ENCODE data around the gene SFXN4. TPM values are rescaled to one million over a fixed set of nuclear protein-coding genes. Genes with fewer than 3 reads are reported as not detected.

The SFXN4 gene
- total and polyA plus RNA-seq, 3 experiments from 2014 or later = 18.6 to 52.3 (median 48.2) TPM

DNA sequence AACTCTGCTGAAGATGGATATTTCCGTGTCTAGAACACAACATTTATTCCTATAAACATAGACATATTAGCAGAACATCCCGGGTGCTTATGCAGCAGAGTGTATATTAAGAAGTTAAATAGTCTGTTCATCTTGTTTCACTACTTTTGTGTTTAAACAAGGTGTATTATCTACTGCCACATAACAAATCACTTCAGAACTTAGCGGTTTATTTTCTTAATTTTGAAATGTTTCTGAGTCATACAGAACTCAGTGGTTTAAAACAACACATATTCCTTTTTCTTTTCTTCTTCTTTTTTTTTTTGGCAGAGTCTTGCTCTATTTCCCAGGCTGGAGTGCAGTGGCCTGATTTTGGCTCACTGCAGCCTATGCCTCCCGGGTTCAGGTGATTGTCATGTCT, 35.8 kb downstream of the SFXN4 start:
- Mint-ChIP-seq H3K36me3 (peaks cover 12 to 67% (median 24%) of the 10 kb centered on the region in 3 donors), H3K4me3 (peak overlapping the region in 1 of 7 donors; percentile 61), H3K4me1 (peaks cover 25 to 41% (median 34%) of the 10 kb centered on the region in 3 donors), H3K27ac (peak overlapping the region in 6 of 8 donors; percentile 7 to 43 (median 32)), H3K9me3 (no peaks in the 10 kb centered on the region), H3K27me3 (no peaks in the 10 kb centered on the region)
- Histone ChIP-seq H3K36me3 (ENCODE audit: insufficient read depth, low read length) (peaks cover 13% of the 10 kb centered on the region), H3K4me1 (ENCODE audit: insufficient read depth, low read length) (peaks cover 24% of the 10 kb centered on the region), H3K9me3 (ENCODE audit: low read length) (no peaks in the 10 kb centered on the region), H3K27ac (ENCODE audit: low read depth, low read length) (no peak overlapping the region), H3K27me3 (ENCODE audit: insufficient read depth, low read length, poor library complexity, severe bottlenecking) (no peaks in the 10 kb centered on the region), H3K4me3 (ENCODE audit: low read length) (no peak overlapping the region)
- POLR2A ChIA-PET = no interaction called here
- no peak for DNase-seq
- CTCF ChIA-PET = no interaction called here

DNA sequence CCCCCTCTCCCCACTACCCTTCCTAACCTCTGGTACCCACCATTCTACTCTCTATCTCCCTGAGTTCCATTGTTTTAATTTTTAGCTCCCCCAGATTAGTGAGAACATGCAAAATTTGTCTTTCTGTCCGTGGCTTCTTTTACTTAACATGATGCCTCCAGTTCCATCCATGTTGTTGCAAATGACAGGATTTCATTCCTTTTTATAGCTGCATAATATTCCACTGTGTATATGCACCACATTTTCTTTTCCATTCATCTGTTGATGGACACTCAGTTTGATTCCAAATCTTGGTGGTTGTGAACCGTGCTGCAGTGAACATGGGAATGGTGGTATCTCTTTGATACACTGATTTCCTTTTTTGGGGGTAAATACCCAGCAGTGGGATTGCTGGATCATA, 39.6 kb downstream of the SFXN4 start:
- no peak overlapping the region for H3K27ac ChIP-seq (ENCODE audit: low read depth, low read length)
- Mint-ChIP-seq H3K27ac (peak overlapping the region in 1 of 8 donors; percentile 8), H3K4me3 (peak overlapping the region in 1 of 7 donors; percentile 51), H3K27me3 (no peaks in the 10 kb centered on the region), H3K4me1 (peaks cover 12 to 17% (median 15%) of the 10 kb centered on the region in 3 donors), H3K36me3 (peaks cover 9 to 63% (median 18%) of the 10 kb centered on the region in 3 donors), H3K9me3 (no peaks in the 10 kb centered on the region)
- POLR2A ChIA-PET = interaction anchor here (0.6 kb wide), 1 partner anchor 11 kb away, joined by 3 read pairs; no protein-coding TSS in a partner anchor
- H3K4me3 ChIP-seq (ENCODE audit: low read length) = no peak overlapping the region
- H3K27me3 ChIP-seq (ENCODE audit: insufficient read depth, low read length, poor library complexity, severe bottlenecking) = no peaks in the 10 kb centered on the region
- H3K9me3 ChIP-seq (ENCODE audit: low read length) = no peaks in the 10 kb centered on the region
- peaks cover 8% of the 10 kb centered on the region for H3K4me1 ChIP-seq (ENCODE audit: insufficient read depth, low read length)
- CTCF ChIA-PET = no interaction called here
- H3K36me3 ChIP-seq (ENCODE audit: insufficient read depth, low read length) = peaks cover 3% of the 10 kb centered on the region
- no peak for DNase-seq

DNA sequence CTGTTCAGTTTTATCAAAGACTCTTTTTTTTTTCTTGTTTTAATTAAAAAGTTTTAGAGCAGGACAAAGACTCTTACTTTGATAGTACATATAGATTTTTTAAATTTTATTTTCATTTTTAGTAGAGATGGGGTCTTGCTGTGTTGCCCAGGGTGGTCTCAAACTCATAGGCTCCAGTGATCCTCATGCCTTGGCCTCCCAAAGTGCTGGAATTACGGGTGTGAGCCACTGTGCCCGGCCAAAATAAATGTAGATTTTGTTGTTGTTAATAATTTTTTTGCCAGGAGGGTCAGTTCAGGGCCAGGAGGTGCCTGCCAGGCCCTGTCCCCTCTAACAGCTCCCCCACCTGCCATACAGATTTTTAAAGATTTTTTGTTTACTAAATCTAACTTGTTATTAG, 44.6 kb downstream of the SFXN4 start:
- CTCF ChIA-PET = no interaction called here

DNA sequence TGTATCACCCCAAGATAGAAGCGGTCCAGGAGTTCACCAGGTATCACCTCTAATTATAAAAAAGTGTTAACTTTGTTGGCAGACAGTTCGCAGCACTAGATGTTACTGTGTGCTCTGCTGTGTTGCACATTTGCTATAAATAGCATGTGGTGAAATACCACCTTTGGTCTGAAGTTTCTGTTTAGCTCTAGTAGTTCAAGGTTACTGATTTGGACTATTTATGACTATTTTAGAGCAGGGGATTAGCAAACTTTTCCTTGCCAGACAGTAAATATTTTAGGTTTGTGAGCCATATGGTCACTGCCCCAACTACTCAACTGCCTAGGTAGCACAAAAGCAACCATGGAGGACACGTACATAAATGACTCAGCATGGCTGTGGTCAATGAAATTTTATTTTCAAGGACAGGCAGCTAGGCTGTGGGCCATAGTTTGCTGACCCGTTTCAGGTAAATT, 45.1 kb downstream of the SFXN4 start:
- POLR2A ChIA-PET = interaction anchor here (0.6 to 1.1 kb wide), 3 partner anchors 25 to 752 kb away, joined by 3 read pairs; partner anchors contain the start of gene MCMBP
- Mint-ChIP-seq H3K27ac (peak overlapping the region; percentile 23 to 83 (median 56)), H3K4me1 (peaks cover 10 to 20% (median 14%) of the 10 kb centered on the region in 3 donors), H3K36me3 (peaks cover 0 to 58% (median 6%) of the 10 kb centered on the region in 3 donors), H3K9me3 (no peaks in the 10 kb centered on the region), H3K4me3 (peak overlapping the region in 5 of 7 donors; percentile 5 to 44 (median 23)), H3K27me3 (no peaks in the 10 kb centered on the region)
- H3K4me1 ChIP-seq (ENCODE audit: insufficient read depth, low read length) = no peaks in the 10 kb centered on the region
- no peak overlapping the region for H3K4me3 ChIP-seq (ENCODE audit: low read length)
- H3K9me3 ChIP-seq (ENCODE audit: low read length) = no peaks in the 10 kb centered on the region
- no peak overlapping the region for H3K27ac ChIP-seq (ENCODE audit: low read depth, low read length)
- peak in 1 of 5 donors; percentile 53 for DNase-seq
- peaks cover 4% of the 10 kb centered on the region for H3K36me3 ChIP-seq (ENCODE audit: insufficient read depth, low read length)
- H3K27me3 ChIP-seq (ENCODE audit: insufficient read depth, low read length, poor library complexity, severe bottlenecking) = no peaks in the 10 kb centered on the region
- CTCF ChIA-PET = no interaction called here

More for the DNA sequence above, 44.6 kb downstream of the SFXN4 start:
- no peaks in the 10 kb centered on the region for H3K4me1 ChIP-seq (ENCODE audit: insufficient read depth, low read length)
- H3K27ac ChIP-seq (ENCODE audit: low read depth, low read length) = no peak overlapping the region
- H3K9me3 ChIP-seq (ENCODE audit: low read length) = no peaks in the 10 kb centered on the region
- Mint-ChIP-seq H3K4me3 (peak overlapping the region in 4 of 7 donors; percentile 5 to 44 (median 28)), H3K27ac (peak overlapping the region in 7 of 8 donors; percentile 23 to 83 (median 67)), H3K9me3 (no peaks in the 10 kb centered on the region), H3K36me3 (peaks cover 3 to 60% (median 7%) of the 10 kb centered on the region in 3 donors), H3K4me1 (peaks cover 10 to 20% (median 14%) of the 10 kb centered on the region in 3 donors), H3K27me3 (no peaks in the 10 kb centered on the region)
- DNase-seq = no peak
- POLR2A ChIA-PET = interaction anchor here (0.6 to 1.1 kb wide), 3 partner anchors 26 to 752 kb away, joined by 3 read pairs; partner anchors contain the start of gene MCMBP
- no peak overlapping the region for H3K4me3 ChIP-seq (ENCODE audit: low read length)
- H3K27me3 ChIP-seq (ENCODE audit: insufficient read depth, low read length, poor library complexity, severe bottlenecking) = no peaks in the 10 kb centered on the region
- peaks cover 6% of the 10 kb centered on the region for H3K36me3 ChIP-seq (ENCODE audit: insufficient read depth, low read length)

DNA sequence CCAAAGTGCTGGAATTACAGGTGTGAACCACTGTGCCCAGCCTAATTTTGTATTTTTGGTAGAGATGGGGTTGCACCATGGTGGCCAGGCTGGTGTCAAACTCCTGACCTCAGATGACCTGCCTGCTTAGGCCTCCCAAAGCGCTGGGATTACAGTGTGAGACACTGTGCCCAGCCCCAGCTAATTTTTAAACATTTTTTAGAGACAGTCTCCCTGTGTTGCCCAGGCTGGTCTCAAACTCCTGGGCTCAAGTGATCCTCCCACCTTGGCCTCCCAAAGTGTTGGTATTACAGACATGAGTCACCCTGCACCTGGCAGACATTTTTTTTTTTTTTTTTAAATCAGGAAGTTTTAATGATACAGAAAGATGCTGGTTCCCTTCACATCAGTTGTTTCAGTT, 46.1 kb downstream of the SFXN4 start:
- H3K27me3 Mint-ChIP-seq = no peaks in the 10 kb centered on the region
- no peaks in the 10 kb centered on the region for H3K27me3 ChIP-seq (ENCODE audit: insufficient read depth, low read length, poor library complexity, severe bottlenecking)
- POLR2A ChIA-PET = interaction anchor here (0.7 kb wide), 2 partner anchors 42 to 45 kb away, joined by 5 to 6 read pairs; no protein-coding TSS in a partner anchor
- H3K4me1 Mint-ChIP-seq = peaks cover 10 to 20% (median 14%) of the 10 kb centered on the region in 3 donors
- no peaks in the 10 kb centered on the region for H3K9me3 ChIP-seq (ENCODE audit: low read length)
- H3K36me3 Mint-ChIP-seq = peaks cover 0 to 57% (median 7%) of the 10 kb centered on the region in 3 donors
- peak overlapping the region in 2 of 8 donors; percentile 17 to 72 for H3K27ac Mint-ChIP-seq
- DNase-seq = no peak
- no peak overlapping the region for H3K27ac ChIP-seq (ENCODE audit: low read depth, low read length)
- H3K4me1 ChIP-seq (ENCODE audit: insufficient read depth, low read length) = no peaks in the 10 kb centered on the region
- H3K4me3 Mint-ChIP-seq = no peak overlapping the region
- CTCF ChIA-PET = no interaction called here
- peaks cover 4% of the 10 kb centered on the region for H3K36me3 ChIP-seq (ENCODE audit: insufficient read depth, low read length)
- H3K9me3 Mint-ChIP-seq = no peaks in the 10 kb centered on the region
- H3K4me3 ChIP-seq (ENCODE audit: low read length) = no peak overlapping the region

DNA sequence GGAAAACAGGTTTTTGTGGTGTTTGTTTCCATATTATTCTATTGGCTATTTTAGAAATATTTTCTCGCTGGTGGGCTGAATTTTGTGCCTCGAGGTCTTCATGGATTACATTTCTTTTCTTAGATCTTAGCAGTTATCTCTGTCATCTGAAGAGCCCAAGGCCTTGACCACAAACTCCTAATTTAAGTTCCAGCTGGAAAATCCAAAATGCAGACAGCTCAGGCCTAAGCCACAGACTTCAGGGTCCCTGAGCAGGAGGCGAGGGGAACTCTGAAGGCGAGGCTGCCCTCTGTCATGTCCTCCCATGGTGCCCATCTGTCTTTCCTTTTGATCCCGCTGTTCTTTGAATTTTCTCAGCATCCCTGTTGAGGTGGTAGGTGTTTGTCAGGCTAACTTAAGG, 47.3 kb downstream of the SFXN4 start:
- no peaks in the 10 kb centered on the region for H3K27me3 Mint-ChIP-seq
- H3K27ac Mint-ChIP-seq = no peak overlapping the region
- H3K4me3 ChIP-seq (ENCODE audit: low read length) = no peak overlapping the region
- H3K9me3 Mint-ChIP-seq = no peaks in the 10 kb centered on the region
- H3K36me3 ChIP-seq (ENCODE audit: insufficient read depth, low read length) = peaks cover 9% of the 10 kb centered on the region
- H3K9me3 ChIP-seq (ENCODE audit: low read length) = no peaks in the 10 kb centered on the region
- H3K4me1 Mint-ChIP-seq = peaks cover 17 to 23% (median 19%) of the 10 kb centered on the region in 3 donors
- POLR2A ChIA-PET = no interaction called here
- H3K4me3 Mint-ChIP-seq = no peak overlapping the region
- no peak overlapping the region for H3K27ac ChIP-seq (ENCODE audit: low read depth, low read length)
- DNase-seq = no peak
- no peaks in the 10 kb centered on the region for H3K4me1 ChIP-seq (ENCODE audit: insufficient read depth, low read length)
- no peaks in the 10 kb centered on the region for H3K27me3 ChIP-seq (ENCODE audit: insufficient read depth, low read length, poor library complexity, severe bottlenecking)
- peaks cover 0 to 65% (median 15%) of the 10 kb centered on the region in 3 donors for H3K36me3 Mint-ChIP-seq
- CTCF ChIA-PET = no interaction called here

DNA sequence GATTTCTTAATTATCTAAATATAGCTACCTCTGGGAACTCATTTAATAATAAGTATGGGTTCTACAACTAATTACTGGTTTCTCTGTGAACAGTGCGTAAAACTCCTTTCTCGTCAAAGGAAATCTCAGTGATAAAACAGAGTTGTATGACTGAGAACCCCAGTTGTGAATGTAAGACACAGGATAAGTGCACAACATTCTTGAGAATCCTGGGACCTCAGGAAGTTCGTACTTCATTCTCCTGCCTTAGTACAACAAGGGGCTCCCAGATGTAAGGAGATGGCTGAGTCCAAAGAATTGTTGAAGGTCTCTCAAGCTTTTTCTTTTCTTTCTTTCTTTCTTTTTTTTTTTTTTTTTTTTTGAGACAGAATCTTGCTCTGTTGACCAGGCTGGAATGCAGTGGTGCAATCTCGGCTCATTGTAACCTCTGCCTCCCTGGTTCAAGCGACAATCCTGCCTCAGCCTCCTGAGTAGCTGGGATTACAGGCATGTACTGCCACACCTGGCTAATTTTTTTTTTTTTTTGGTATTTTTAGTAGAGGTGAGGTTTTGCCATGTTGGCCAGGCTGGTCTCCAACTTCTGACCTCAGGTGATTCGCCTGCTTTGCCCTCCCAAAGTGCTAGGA, 49.1 kb downstream of the SFXN4 start:
- Histone ChIP-seq H3K27ac (ENCODE audit: low read depth, low read length) (no peak overlapping the region), H3K4me3 (ENCODE audit: low read length) (no peak overlapping the region), H3K36me3 (ENCODE audit: insufficient read depth, low read length) (peaks cover 14% of the 10 kb centered on the region), H3K4me1 (ENCODE audit: insufficient read depth, low read length) (no peaks in the 10 kb centered on the region), H3K9me3 (ENCODE audit: low read length) (no peaks in the 10 kb centered on the region), H3K27me3 (ENCODE audit: insufficient read depth, low read length, poor library complexity, severe bottlenecking) (no peaks in the 10 kb centered on the region)
- ChIA-PET POLR2A (interaction anchor here (1.4 kb wide), 1 partner anchor 37 kb away, joined by 3 read pairs; no protein-coding TSS in a partner anchor), CTCF (no interaction called here)
- DNase-seq = no peak
- no peak overlapping the region for H3K27ac Mint-ChIP-seq
- no peaks in the 10 kb centered on the region for H3K9me3 Mint-ChIP-seq
- H3K4me3 Mint-ChIP-seq = no peak overlapping the region
- H3K4me1 Mint-ChIP-seq = peaks cover 16 to 19% (median 16%) of the 10 kb centered on the region in 3 donors
- no peaks in the 10 kb centered on the region for H3K27me3 Mint-ChIP-seq
- H3K36me3 Mint-ChIP-seq = peaks cover 0 to 60% (median 13%) of the 10 kb centered on the region in 3 donors

DNA sequence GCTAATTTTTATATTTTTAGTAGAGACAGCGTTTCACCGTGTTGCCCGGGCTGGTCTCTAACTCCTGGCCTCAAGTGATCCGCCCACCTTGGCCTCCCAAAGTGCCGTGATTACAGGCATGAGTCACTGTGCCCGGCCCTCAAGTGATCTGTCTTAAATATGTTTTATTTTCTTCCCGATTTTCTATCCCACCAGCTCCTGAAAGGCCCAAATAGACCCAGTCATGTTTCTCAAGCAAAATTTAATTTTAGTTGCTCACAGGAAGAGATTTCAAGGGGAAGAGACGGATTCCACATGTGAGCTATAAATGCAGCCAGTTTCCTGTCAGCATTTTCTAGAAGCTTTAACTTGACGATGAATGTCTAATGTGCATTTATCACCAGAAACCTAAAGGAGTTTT, 49.6 kb downstream of the SFXN4 start:
- H3K4me1 Mint-ChIP-seq = peaks cover 16 to 17% (median 16%) of the 10 kb centered on the region in 3 donors
- peaks cover 0 to 59% (median 13%) of the 10 kb centered on the region in 3 donors for H3K36me3 Mint-ChIP-seq
- Histone ChIP-seq H3K4me3 (ENCODE audit: low read length) (no peak overlapping the region), H3K36me3 (ENCODE audit: insufficient read depth, low read length) (peaks cover 14% of the 10 kb centered on the region), H3K27me3 (ENCODE audit: insufficient read depth, low read length, poor library complexity, severe bottlenecking) (no peaks in the 10 kb centered on the region), H3K27ac (ENCODE audit: low read depth, low read length) (no peak overlapping the region), H3K4me1 (ENCODE audit: insufficient read depth, low read length) (no peaks in the 10 kb centered on the region), H3K9me3 (ENCODE audit: low read length) (no peaks in the 10 kb centered on the region)
- H3K4me3 Mint-ChIP-seq = no peak overlapping the region
- H3K27me3 Mint-ChIP-seq = no peaks in the 10 kb centered on the region
- no peak overlapping the region for H3K27ac Mint-ChIP-seq
- CTCF ChIA-PET = no interaction called here
- POLR2A ChIA-PET = interaction anchor here (1.4 kb wide), 1 partner anchor 37 kb away, joined by 3 read pairs; no protein-coding TSS in a partner anchor
- DNase-seq = no peak
- H3K9me3 Mint-ChIP-seq = no peaks in the 10 kb centered on the region
